A673 (cell line): Measurements from ENCODE around the gene MICOS13.

Source experiments
- CTCF ChIP-seq: fragments of 300-800, 200-600 bp; sonication (generic); conservative IDR thresholded peaks from 2 replicates; pipeline ENCODE4 v1.5.1; 2017; ENCODE audit warnings: low read depth, mild to moderate bottlenecking, antibody characterized with exemption, low read length, moderate library complexity, mixed read lengths
- EZH2 ChIP-seq: fragments of 200-600 bp; sonication (generic); IDR thresholded peaks from 2 replicates; pipeline ENCODE4 v1.6.1; 2017; ENCODE audit warnings: borderline replicate concordance, low read depth, mild to moderate bottlenecking, mixed read lengths, antibody characterized with exemption, low read length; ENCODE audit not compliant: poor library complexity, severe bottlenecking

- TF ChIP-seq CTCF (no peak), EZH2 (no peak)
Observed at GRCh38 chr19:5692723-5693194, 12.4 kb upstream of the MICOS13 start.
